ENCODE data around the gene VPS13C.

- TF ChIP-seq TCF7L2 (IDR thresholded peaks at IDR 0.05; ENCODE audit: low read depth, low read length), result no peak
- TF ChIP-seq CTCF (IDR thresholded peaks at IDR 0.05), result no peak
- no peak for TF ChIP-seq POLR2AphosphoS5 (IDR thresholded peaks at IDR 0.05; ENCODE audit: low read depth, low read length)
Observed at GRCh38 chr15:62103431-62103830, 43.2 kb upstream of the VPS13C start.
